Measurements from ENCODE around the gene ERBB4.
"Not testable (repeated sequence)": the region's sequence is repeated elsewhere in the genome, so short reads cannot be mapped to it uniquely, and the experiment has no call there.

Gene ERBB4

DNA sequence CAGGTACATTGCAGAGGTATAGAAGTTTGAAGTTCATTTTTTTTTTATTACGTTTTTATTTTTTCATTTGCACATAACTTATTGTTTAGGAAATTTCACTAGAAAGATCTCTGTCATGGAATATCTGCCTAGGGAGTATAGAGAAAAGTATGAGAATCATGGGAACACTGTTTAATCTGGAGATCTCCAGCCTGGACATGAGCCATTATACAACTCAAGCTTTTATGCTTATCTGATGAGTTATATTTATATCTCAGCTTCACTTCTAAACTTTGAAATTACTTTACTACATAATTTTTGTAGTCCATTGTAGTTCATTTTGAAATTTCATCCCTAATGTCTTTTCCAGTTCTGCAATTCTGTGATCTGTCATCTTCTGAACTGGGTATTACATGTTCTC lies 515.6 kb downstream of the ERBB4 start:
- no peak for DNase-seq (ENCODE audit: low read depth)
- TF ChIP-seq, protein P1, sequence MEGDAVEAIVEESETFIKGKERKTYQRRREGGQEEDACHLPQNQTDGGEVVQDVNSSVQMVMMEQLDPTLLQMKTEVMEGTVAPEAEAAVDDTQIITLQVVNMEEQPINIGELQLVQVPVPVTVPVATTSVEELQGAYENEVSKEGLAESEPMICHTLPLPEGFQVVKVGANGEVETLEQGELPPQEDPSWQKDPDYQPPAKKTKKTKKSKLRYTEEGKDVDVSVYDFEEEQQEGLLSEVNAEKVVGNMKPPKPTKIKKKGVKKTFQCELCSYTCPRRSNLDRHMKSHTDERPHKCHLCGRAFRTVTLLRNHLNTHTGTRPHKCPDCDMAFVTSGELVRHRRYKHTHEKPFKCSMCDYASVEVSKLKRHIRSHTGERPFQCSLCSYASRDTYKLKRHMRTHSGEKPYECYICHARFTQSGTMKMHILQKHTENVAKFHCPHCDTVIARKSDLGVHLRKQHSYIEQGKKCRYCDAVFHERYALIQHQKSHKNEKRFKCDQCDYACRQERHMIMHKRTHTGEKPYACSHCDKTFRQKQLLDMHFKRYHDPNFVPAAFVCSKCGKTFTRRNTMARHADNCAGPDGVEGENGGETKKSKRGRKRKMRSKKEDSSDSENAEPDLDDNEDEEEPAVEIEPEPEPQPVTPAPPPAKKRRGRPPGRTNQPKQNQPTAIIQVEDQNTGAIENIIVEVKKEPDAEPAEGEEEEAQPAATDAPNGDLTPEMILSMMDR (IDR thresholded peaks at IDR 0.05; ENCODE audit: insufficient read depth, low read depth, low read length, missing control alignments): no peak
- no peak overlapping the region for H3K4me3 ChIP-seq (ENCODE audit: low read length)

DNA sequence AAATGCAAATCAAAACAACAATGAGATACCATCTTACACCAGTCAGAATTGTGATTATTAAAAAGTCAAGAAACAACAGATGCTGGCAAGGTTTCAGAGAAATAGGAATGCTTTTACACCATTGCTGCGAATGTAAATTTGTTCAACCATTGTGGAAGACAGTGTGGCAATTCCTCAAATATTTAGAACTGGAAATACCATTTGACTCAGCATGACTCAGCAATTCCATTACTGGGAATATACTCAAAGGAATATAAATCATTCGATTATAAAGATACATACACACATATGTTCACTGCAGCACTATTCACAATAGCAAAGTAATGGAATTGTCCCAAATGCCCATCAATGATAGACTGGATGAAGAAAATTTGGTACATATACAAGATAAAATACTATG lies 516.7 kb downstream of the ERBB4 start:
- TF ChIP-seq, protein P1 (IDR thresholded peaks at IDR 0.05; ENCODE audit: insufficient read depth, low read depth, low read length, missing control alignments): no peak
- no peak overlapping the region for H3K4me3 ChIP-seq (ENCODE audit: low read length)
- peak; percentile 71 for DNase-seq (ENCODE audit: low read depth)

DNA sequence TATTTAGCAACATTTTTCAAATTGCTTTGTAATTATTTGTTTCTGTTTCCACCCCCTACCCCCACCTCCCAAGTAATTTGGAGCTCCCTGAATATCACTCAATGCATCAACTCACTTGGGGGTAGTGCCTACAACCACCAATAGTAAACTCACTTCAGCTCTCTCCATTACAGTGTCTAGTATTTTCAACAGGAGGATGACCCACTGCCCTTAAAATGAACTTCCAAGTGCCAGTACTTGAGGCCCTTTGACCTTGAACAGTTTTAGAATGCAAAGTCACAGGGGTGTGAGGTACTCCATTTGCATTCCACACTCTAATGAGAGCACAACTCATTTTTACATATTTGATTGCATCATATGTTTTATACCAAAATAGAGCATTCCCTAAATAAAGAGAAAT lies 523.0 kb downstream of the ERBB4 start:
- TF ChIP-seq, protein P1 (IDR thresholded peaks at IDR 0.05; ENCODE audit: insufficient read depth, low read depth, low read length, missing control alignments): no peak
- no peak overlapping the region for H3K4me3 ChIP-seq (ENCODE audit: low read length)
- no peak for DNase-seq (ENCODE audit: low read depth)

DNA sequence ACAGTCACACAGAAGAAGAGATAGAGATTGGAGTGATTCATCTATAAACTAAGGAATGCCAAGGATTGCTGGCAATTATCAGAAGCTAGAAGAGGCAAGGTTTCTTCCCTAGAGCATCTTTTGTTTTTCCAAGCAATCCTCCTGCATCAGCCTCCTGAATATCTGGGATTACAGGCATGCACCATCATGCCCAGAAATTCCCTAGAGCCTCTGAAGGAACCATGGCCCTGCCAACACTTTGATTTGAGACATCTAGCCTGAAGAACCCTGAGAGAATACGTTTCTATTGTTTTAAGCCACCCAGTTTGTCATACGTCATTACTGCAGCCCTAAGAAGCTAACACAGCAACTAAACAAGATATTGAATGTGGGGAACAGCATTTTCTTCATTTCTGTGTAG lies 525.0 kb downstream of the ERBB4 start:
- DNase-seq (ENCODE audit: low read depth): peak; percentile 10
- H3K4me3 ChIP-seq (ENCODE audit: low read length): no peak overlapping the region
- TF ChIP-seq, protein P1 (IDR thresholded peaks at IDR 0.05; ENCODE audit: insufficient read depth, low read depth, low read length, missing control alignments): no peak

DNA sequence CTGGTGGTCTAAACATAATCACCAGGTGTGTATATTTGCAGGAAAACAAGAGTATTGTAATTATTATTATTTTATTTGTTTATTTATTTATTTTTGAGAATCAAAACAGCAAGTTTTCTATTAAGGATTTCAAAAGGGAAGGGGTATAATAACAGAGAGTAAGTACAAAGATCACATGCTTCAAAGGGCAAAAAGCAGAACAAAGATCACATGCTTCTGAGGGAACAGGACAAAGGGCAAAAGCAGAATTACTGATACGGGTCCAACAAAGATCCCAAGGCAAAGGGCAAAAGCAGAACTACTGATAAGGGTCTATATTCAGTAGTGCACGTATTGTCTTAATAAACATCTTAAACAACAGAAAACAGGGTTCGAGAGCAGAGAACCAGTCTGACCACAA lies 528.3 kb downstream of the ERBB4 start:
- not testable (repeated sequence) for H3K4me3 ChIP-seq (ENCODE audit: low read length); DNase-seq (ENCODE audit: low read depth)

DNA sequence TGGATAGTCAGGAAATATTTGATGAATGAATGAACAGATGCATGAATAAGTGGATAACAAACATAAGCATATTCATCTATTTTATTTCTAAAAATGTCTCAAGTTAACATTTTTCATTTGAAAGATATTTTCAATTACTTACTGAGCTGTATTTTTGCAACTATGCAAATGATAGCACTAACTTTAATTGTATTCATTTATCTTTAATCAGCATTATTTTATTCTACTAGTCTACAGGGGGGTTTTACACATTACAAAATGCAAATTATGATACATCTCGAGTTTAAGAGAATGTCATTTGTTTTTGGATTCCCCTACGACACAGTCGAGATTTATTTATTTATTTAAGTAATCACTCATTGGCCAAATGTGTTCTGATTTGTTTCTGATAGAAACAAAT lies 530.6 kb downstream of the ERBB4 start:
- no peak overlapping the region for H3K4me3 ChIP-seq (ENCODE audit: low read length)
- DNase-seq (ENCODE audit: low read depth): no peak
- TF ChIP-seq, protein P1 (IDR thresholded peaks at IDR 0.05; ENCODE audit: insufficient read depth, low read depth, low read length, missing control alignments): no peak

DNA sequence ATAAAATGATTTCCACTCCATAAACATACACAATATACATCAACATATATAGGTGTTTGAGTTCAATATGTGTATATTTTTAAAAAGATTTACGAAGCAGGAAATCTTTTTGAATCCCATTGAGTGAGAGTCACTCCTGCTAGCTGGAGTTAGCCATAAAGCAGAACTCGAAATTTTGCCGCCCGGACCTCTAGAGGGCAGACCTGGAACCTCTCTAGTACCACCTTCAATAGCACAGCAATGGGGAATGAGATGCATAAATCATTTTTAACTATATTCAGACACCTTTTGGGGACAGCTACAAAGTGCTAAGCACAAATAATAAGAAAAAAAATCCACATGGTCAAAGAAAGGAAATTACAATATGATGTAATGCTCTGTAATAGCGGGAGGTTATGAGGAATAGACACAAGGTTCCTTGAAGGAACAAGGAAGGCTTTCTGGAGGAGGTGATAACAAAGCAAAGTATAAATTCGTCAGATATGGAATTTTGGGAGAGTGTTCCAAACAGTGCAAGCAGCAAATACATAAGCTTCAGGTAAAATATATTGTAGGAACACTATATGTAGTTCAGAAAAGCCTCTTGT lies 533.4 kb downstream of the ERBB4 start:
- peak; percentile 59 for DNase-seq (ENCODE audit: low read depth)
- TF ChIP-seq, protein P1 (IDR thresholded peaks at IDR 0.05; ENCODE audit: insufficient read depth, low read depth, low read length, missing control alignments): peak; percentile 83
- no peak overlapping the region for H3K4me3 ChIP-seq (ENCODE audit: low read length)

Data from epithelial cell of esophagus (primary cell).